IMR-90 (cell line): ENCODE results near the gene BCAS1. TPM values are rescaled to one million over a fixed set of nuclear protein-coding genes. Genes with fewer than 3 reads are reported as not detected.

Experiments used
- ATAC-seq: fragments of 200-7000 bp; cut with Tn5 transposase; 2 replicates; pipeline ENCODE4 v1.9.1; 2020; ENCODE audit warnings: low read depth, mild to moderate bottlenecking, moderate library complexity
- BruUV-seq: library from RNA; stranded (reverse); fragments of 400-500 nt; replicated peaks from 2 replicates; lab custom pipeline; 2021; lab: Mats Ljungman, UMichigan
- CTCF ChIA-PET: fragments of 300-600 bp; formaldehyde crosslinking; extraction: SDS; loops from one replicate; lab custom pipeline; 2021; ENCODE audit warnings: antibody characterized with exemption; lab: Yijun Ruan, JAX
- POLR2A ChIA-PET: fragments of 300-600 bp; sonication (Branson Sonifier 250); formaldehyde crosslinking; loops from one replicate; lab custom pipeline; 2022; ENCODE audit warnings: antibody characterized with exemption; ENCODE audit not compliant: unreplicated experiment; lab: Charles Lee
- DNase-seq: peaks from one replicate; pipeline ENCODE4 v3.0.0; 2013
- H2AFZ ChIP-seq: replicated peaks from 2 replicates; pipeline ENCODE3; 2013; ENCODE audit warnings: low read length, mild to moderate bottlenecking; ENCODE audit not compliant: poor library complexity
- H2AK5ac ChIP-seq: 2 replicates; pipeline ENCODE4 v1.6.1; 2013; ENCODE audit warnings: low read depth, low read length, inconsistent platforms
- H2AK9ac ChIP-seq: replicated peaks from 2 replicates; pipeline ENCODE3; 2013; ENCODE audit warnings: mild to moderate bottlenecking, low read depth, low read length, moderate library complexity; ENCODE audit not compliant: poor library complexity
- H2BK120ac ChIP-seq: 2 replicates; pipeline ENCODE4 v1.6.1; 2013; ENCODE audit warnings: low read depth, low read length, inconsistent platforms
- H2BK15ac ChIP-seq: 3 replicates; pipeline ENCODE4 v1.6.1; 2013; ENCODE audit warnings: low read depth, low read length, inconsistent platforms
- H2BK20ac ChIP-seq: 2 replicates; pipeline ENCODE4 v1.6.1; 2013; ENCODE audit warnings: low read depth, mild to moderate bottlenecking, inconsistent platforms, low read length, moderate library complexity
- H2BK5ac ChIP-seq: 2 replicates; pipeline ENCODE4 v1.6.1; 2013; ENCODE audit warnings: mild to moderate bottlenecking, low read depth, low read length, inconsistent platforms; ENCODE audit not compliant: poor library complexity, severe bottlenecking
- H3K14ac ChIP-seq: replicated peaks from 2 replicates; pipeline ENCODE4 v1.6.1; 2013; ENCODE audit warnings: low read depth, low read length, inconsistent platforms
- H3K18ac ChIP-seq: 2 replicates; pipeline ENCODE4 v1.6.1; 2013; ENCODE audit warnings: low read depth, low read length, control low read depth
- H3K23ac ChIP-seq: 2 replicates; pipeline ENCODE4 v1.6.1; 2013; ENCODE audit warnings: low read depth, low read length, inconsistent platforms
- H3K27ac ChIP-seq: 2 replicates; pipeline ENCODE4 v1.5.1; 2013; ENCODE audit warnings: mild to moderate bottlenecking, control low read depth, low read length; ENCODE audit not compliant: insufficient read depth
- H3K27me3 ChIP-seq: 2 replicates; pipeline ENCODE4 v1.6.1; 2013; ENCODE audit warnings: low read length; ENCODE audit not compliant: control insufficient read depth, insufficient read depth
- H3K36me3 ChIP-seq: 2 replicates; pipeline ENCODE4 v1.6.1; 2013; ENCODE audit warnings: low read length, mixed read lengths; ENCODE audit not compliant: control insufficient read depth, insufficient read depth
- H3K4ac ChIP-seq: 2 replicates; pipeline ENCODE4 v1.6.1; 2013; ENCODE audit warnings: low read depth, low read length, inconsistent platforms
- H3K4me1 ChIP-seq: 2 replicates; pipeline ENCODE4 v1.6.1; 2013; ENCODE audit warnings: low read length, mixed read lengths; ENCODE audit not compliant: control insufficient read depth, insufficient read depth
- H3K4me2 ChIP-seq: 2 replicates; pipeline ENCODE4 v1.6.1; 2013; ENCODE audit warnings: low read depth, mild to moderate bottlenecking, control low read depth, low read length, moderate library complexity
- H3K4me3 ChIP-seq: 2 replicates; pipeline ENCODE4 v1.5.1; 2013; ENCODE audit warnings: low read depth, mild to moderate bottlenecking, control low read depth, low read length, moderate library complexity; ENCODE audit not compliant: insufficient read depth
- H3K56ac ChIP-seq: 2 replicates; pipeline ENCODE4 v1.6.1; 2013; ENCODE audit warnings: low read length, inconsistent platforms; ENCODE audit not compliant: insufficient read depth; ENCODE audit errors: extremely low read depth
- H3K79me1 ChIP-seq, 2 experiments: 2 replicates each; pipeline ENCODE4 v1.6.1; 2013; ENCODE audit warnings: low read length in 2 of 2, inconsistent platforms in 1 of 2, low read depth in 1 of 2
- H3K9ac ChIP-seq: 2 replicates; pipeline ENCODE4 v1.6.1; 2013; ENCODE audit warnings: low read depth, low read length, control low read depth
- H3K9me1 ChIP-seq: 2 replicates; pipeline ENCODE4 v1.6.1; 2013; ENCODE audit warnings: low read length, inconsistent platforms; ENCODE audit not compliant: insufficient read depth
- H3K9me3 ChIP-seq: 2 replicates; pipeline ENCODE4 v1.6.1; 2013; ENCODE audit warnings: low read length; ENCODE audit not compliant: control insufficient read depth, insufficient read depth
- H4K20me1 ChIP-seq: 2 replicates; pipeline ENCODE4 v1.6.1; 2013; ENCODE audit warnings: low read length, inconsistent platforms; ENCODE audit not compliant: insufficient read depth
- H4K5ac ChIP-seq: 2 replicates; pipeline ENCODE4 v1.6.1; 2013; ENCODE audit warnings: mild to moderate bottlenecking, low read depth, low read length, control low read depth
- H4K8ac ChIP-seq, 2 experiments: 2 replicates each; pipeline ENCODE4 v1.6.1; 2013; ENCODE audit warnings: low read depth in 2 of 2, low read length in 2 of 2, control low read depth in 1 of 2, inconsistent platforms in 1 of 2
- H4K91ac ChIP-seq: 2 replicates; pipeline ENCODE4 v1.6.1; 2013; ENCODE audit warnings: low read depth, low read length, inconsistent platforms; ENCODE audit not compliant: insufficient read depth
- CHD1 ChIP-seq: IDR thresholded peaks from 2 replicates; pipeline ENCODE4 v1.6.1; 2012; ENCODE audit warnings: low read depth, low read length, improper control_type of control experiment
- MAZ ChIP-seq: IDR thresholded peaks from 2 replicates; pipeline ENCODE4 v1.6.1; 2012; ENCODE audit warnings: low read depth, mild to moderate bottlenecking, low read length, improper control_type of control experiment, moderate library complexity, borderline replicate concordance
- SMC3 ChIP-seq: fragments of 150-350 bp; IDR thresholded peaks from 2 replicates; pipeline ENCODE4 v1.6.1; 2016; ENCODE audit warnings: low read depth, mild to moderate bottlenecking, antibody characterized with exemption, low read length, moderate library complexity
- WGBS, 2 experiments: methylation state at CpG; one replicate each; pipeline versions ENCODE4 v1.1.5 to v1.1.7; 2013; ENCODE audit warnings: missing lambda C conversion rate in 2 of 2; ENCODE audit not compliant: insufficient read length in 1 of 2; ENCODE audit errors: extremely low coverage in 2 of 2; 5-methylcytosine and 5-hydroxymethylcytosine counted together
- dilution Hi-C: fragments of 300-500 bp; cut with HindIII; formaldehyde crosslinking; loops from one replicate; pipeline ENCODE4 v1.14.3; 2018; ENCODE audit warnings: low sequenced_read_pairs; ENCODE audit not compliant: unreplicated experiment
- in situ Hi-C: fragments of 300-500 bp; cut with MboI; formaldehyde crosslinking; loops from 3 replicates; pipeline ENCODE4 v1.14.3; 2019; ENCODE audit warnings: low sequenced_read_pairs, inconsistent platforms, mixed read lengths
- intact Hi-C: fragments of 100-400 bp; cut with micrococcal nuclease; formaldehyde crosslinking; loops from 2 replicates; pipeline ENCODE4 v1.10.0; 2022
- polyA plus RNA-seq, 3 experiments: library from polyadenylated mRNA; depleted of rRNA; stranded (reverse); fragments of >200 nt; gene quantifications; 2 replicates each; pipeline ENCODE4 v1.2.3, GENCODE V29; 2012; ENCODE audit warnings: low replicate concordance in 1 of 3
- total RNA-seq: library from RNA; depleted of rRNA; stranded (reverse); fragments of >200 nt; gene quantifications from 2 replicates; pipeline ENCODE4 v1.2.3, GENCODE V29; 2012

Gene BCAS1
- total and polyA plus RNA-seq, 2 of the 4 experiments (the other 2 are of a cell fraction): under 0.01 TPM; not detected in 1

GRCh38 chr20:54082100-54082499 lies 11.7 kb upstream of the BCAS1 start:
- no peak overlapping the region for H3K56ac ChIP-seq
- no peak overlapping the region for H4K5ac ChIP-seq
- H2AK9ac ChIP-seq: no peak overlapping the region
- H3K27me3 ChIP-seq: no peaks in the 10 kb centered on the region
- H2BK15ac ChIP-seq: no peak overlapping the region
- H3K4me2 ChIP-seq: no peak overlapping the region
- no peak overlapping the region for H3K9ac ChIP-seq
- H4K91ac ChIP-seq: no peak overlapping the region
- no peak overlapping the region for H3K18ac ChIP-seq
- in situ Hi-C loops: loop anchor here (25.0 kb wide), 1 partner anchor 95 kb away; no protein-coding TSS in a partner anchor
- no peak overlapping the region for H2AFZ ChIP-seq
- intact Hi-C loops: no loop called here
- dilution Hi-C loops: loop anchor here (25.0 kb wide), 1 partner anchor 105 kb away; no protein-coding TSS in a partner anchor
- H4K8ac ChIP-seq: no peak overlapping the region
- no TSS peak for BruUV-seq
- no peak overlapping the region for H3K14ac ChIP-seq
- H3K79me1 ChIP-seq: no peaks in the 10 kb centered on the region
- no peak overlapping the region for H3K4me3 ChIP-seq
- ATAC-seq (no peak), DNase-seq (no peak)
- WGBS, 2 experiments: no CpG with 5 or more reads among the region's 6 CpGs
- H3K36me3 ChIP-seq: no peaks in the 10 kb centered on the region
- H3K4me1 ChIP-seq: no peaks in the 10 kb centered on the region
- H2BK5ac ChIP-seq: no peak overlapping the region
- no peak overlapping the region for H3K27ac ChIP-seq
- H3K9me3 ChIP-seq: no peaks in the 10 kb centered on the region
- no peak overlapping the region for H3K4ac ChIP-seq
- H2BK20ac ChIP-seq: no peak overlapping the region
- POLR2A ChIA-PET: no interaction called here
- H2AK5ac ChIP-seq: no peak overlapping the region
- H3K9me1 ChIP-seq: no peaks in the 10 kb centered on the region
- no peak overlapping the region for H3K23ac ChIP-seq
- TF ChIP-seq SMC3: no peak
- no peak for TF ChIP-seq CHD1
- TF ChIP-seq MAZ: no peak
- CTCF ChIA-PET: no interaction called here
- no peaks in the 10 kb centered on the region for H4K20me1 ChIP-seq
- no peak overlapping the region for H2BK120ac ChIP-seq
